NCI-H524 treated with DMSO at 0.1 percent for 48 hours (cell line): Measurements from ENCODE around the gene LNP1.
"Not testable (repeated sequence)": the region's sequence is repeated elsewhere in the genome, so short reads cannot be mapped to it uniquely, and the experiment has no call there.

Source experiments
- DNase-seq: peaks from one replicate; lab custom pipeline; 2025; lab: John Stamatoyannopoulos, UW

The LNP1 gene

GRCh38 chr3:100429187-100429716 lies 27.9 kb downstream of the LNP1 start:
- no peak for DNase-seq

DNA sequence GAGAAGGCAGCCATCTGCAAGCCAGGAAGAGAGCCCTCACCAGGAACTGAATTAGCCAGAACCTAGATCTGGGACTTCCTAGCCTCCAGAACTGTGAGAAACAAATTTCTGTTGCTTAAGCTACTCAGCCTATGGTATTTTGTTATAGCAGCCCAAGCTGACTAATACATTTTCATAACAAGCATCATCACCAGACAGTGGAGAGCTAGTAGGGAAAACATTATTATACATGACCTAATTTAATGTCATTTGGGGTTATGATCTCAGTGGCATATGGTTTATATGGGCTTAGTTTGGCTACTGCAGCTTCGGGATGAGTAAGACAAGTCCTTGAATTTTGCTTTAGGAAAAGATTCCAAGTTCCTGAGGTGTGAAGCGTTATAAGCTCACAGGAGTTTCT lies 35.6 kb downstream of the LNP1 start:
- DNase-seq: no peak

DNA sequence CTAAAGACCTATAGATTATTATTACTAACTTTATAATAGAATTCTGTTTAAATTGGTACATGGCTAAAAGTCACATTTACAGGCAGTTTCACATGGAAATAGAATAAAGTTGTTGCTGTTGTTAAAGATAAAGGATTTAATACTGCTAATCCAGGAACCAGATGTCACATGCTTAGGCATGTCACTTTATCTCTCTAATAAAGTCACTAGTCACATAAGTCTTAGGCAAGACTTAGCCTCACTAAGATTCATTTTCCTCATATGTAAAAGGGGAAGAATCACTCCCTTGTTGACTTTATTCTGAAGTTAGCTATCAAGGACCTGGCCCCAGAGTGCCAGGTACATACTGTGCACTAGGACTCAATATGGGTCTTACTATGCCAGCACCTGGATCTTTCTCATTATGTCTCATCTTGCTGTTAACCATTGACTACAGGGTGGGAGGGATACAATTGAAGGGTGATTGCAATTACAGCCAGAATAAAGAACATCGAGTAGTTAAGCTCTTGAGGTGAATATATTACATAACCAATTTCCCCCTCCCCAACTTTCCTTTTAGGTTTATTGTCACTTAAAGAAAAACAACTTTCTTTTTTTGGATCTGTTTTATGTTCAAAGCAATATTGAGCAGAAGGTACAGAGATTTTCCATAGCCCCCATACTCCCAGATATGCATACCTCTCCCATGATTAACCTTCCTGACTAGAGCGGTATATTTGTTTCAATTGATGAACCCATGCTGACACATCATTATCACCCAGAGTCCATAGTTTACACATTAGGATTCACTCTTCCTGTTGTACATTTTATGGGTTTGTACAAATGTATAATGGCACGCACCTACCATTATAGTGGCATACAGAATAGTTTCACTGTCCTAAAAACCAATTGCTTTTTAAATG lies 36.6 kb downstream of the LNP1 start:
- peak; percentile 75 for DNase-seq

DNA sequence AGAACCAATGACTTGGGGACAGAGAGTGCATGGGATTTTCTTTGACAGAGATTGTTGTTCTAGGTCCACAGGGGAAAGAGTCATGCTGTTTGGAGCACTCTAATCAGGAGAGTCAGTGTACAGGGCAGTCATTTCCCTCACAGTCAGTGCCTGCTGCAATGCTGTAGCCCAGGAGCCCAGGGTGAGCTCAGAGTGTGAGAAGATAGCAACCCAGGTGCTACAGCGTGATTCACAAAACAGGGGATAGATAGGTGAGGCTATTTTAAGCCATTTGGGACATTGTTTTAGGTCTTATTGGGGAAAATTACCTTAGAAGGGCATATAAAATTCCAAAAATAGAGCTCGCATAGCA lies 37.3 kb downstream of the LNP1 start:
- DNase-seq: no peak

DNA sequence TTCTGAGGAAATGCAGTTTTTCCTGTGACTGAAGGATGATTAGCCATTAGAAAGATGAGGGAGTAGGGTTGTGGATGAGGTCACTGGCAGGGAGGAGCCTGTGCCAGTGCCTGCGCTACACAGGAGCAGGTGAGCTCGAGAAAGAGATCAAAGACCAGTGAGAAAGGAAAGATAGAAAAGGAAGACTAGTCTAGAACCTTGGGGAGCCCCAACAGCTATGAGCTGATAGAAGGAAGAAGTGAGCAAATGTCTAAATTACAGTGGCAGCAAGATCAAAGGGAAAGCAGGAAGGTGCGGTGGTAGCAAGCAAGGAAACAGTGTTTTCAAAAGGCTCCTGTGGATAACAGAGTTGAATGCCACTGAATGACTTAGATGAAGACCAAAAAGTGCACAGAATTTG lies 39.6 kb downstream of the LNP1 start:
- no peak for DNase-seq

GRCh38 chr3:100443690-100444089 lies 42.4 kb downstream of the LNP1 start:
- no peak for DNase-seq

GRCh38 chr3:100447067-100447466 lies 45.7 kb downstream of the LNP1 start:
- not testable (repeated sequence) for DNase-seq

DNA sequence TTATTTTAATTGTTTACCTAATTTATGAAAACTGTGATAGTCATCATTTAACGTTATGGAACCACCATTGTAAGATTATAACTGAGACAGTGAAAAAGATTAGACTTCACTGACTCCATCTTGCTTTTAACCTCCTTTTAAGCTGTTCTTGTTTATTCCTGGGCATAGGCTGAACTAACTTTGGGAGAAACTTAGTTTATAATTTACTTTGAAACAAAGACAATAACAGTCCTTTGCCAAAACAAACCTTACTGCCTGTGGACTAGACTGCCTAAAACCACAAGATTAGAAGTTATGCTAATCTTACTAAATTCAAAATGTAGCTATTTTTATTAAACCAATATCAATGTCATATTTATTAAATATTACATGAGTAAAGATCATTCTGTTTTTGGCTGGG lies 46.7 kb downstream of the LNP1 start:
- DNase-seq: no peak

DNA sequence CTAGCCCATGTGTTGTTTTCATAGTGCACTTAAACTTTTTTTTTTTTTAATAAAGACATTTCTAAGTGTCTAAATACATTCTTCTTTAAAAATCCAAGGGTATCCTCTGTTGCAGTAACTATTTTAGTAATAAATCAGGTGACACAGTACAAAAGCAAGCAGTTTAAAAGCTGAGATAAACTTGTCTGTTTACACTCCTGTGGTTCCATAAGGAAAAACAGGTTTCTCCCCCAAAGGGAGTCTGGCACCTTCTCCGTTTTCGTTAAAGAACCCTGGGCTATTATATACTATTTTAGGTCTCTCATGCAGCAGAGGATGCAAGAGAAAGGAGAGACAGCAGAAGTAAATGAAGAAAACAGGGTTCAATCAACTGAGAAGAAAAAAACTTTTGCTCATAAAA lies 47.9 kb downstream of the LNP1 start:
- no peak for DNase-seq

- DNase-seq: no peak
These were observed 53.3 kb downstream of the LNP1 start for GRCh38 chr3:100454677-100455076.

GRCh38 chr3:100455841-100456550 lies 54.7 kb downstream of the LNP1 start:
- no peak for DNase-seq

DNA sequence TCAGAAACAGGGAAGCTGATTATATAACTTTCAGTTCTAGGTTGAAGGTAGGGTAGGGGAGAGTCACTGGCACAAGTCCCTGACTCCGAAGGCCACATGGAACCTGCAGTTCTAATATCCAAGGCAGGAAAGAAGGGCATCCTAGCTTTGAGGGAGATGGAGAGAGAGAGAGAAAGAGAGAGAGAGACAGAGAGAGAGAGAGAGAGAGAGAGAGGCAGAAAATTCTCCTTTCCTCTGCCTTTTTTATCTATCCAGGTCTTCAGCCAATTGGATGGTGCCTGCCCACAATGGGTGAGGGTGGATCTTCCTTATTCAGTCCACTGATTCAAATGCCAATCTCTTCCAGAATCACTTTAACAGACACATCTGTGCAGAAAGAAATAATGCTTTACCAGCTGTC lies 55.4 kb downstream of the LNP1 start:
- DNase-seq: no peak

GRCh38 chr3:100457811-100458210 lies 56.5 kb downstream of the LNP1 start:
- no peak for DNase-seq

- DNase-seq: no peak
These were observed 57.5 kb downstream of the LNP1 start for GRCh38 chr3:100458814-100459213.

- no peak for DNase-seq
These were observed 61.7 kb downstream of the LNP1 start for GRCh38 chr3:100463002-100463401.

DNA sequence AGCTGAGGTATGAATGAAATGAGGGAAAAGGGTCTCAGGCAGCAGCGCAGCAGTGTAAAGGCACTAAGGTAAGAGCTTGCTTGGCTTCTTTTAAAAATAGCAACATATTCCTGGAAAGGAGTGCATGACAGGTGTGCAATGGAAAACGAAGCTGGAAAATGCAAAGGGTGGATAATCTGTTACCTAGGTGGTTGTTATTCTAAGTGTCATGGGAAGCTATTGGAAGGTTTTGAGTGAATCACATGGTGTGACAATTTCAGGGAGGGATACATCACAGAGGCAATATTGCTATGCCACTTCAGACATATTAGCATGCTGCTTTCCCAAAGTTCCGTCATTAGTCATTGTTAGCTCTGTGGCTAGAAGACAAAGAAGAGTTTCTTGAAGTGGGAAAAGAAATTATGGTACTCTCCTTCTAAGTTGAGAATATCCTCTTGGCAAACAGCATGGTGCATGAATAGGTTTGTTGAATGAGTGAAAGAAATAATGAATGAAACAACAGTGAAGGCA lies 62.4 kb downstream of the LNP1 start:
- DNase-seq: no peak

- no peak for DNase-seq
These were observed 64.8 kb downstream of the LNP1 start for GRCh38 chr3:100465892-100466777.

- DNase-seq: no peak
These were observed 65.8 kb downstream of the LNP1 start for GRCh38 chr3:100467133-100467532.

GRCh38 chr3:100468676-100469075 lies 67.3 kb downstream of the LNP1 start:
- DNase-seq: no peak

DNA sequence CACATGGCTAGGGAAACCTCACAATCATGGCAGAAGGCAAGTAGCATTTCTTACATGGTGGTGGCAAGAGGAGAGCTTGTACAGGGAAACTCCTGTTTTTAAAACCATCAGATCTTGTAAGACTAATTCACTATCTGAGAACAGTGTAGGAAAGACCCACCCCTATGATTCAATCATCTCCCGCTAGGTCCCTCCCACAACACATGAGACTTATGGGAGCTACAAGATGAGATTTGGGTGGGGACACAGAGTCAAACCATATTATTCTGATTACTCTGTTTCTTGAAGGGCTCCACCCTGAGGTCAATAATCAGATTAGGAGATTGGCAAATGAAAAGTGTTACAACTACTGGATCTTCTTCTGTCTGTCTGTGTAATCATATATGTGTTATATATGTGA lies 69.6 kb downstream of the LNP1 start:
- DNase-seq: no peak

- DNase-seq: no peak
These were observed 70.1 kb downstream of the LNP1 start for GRCh38 chr3:100471444-100471843.

- not testable (repeated sequence) for DNase-seq
These were observed 76.6 kb downstream of the LNP1 start for GRCh38 chr3:100477851-100478360.
